ENCODE results near the gene PBLD. TPM values are rescaled to one million over a fixed set of nuclear protein-coding genes. Genes with fewer than 3 reads are reported as not detected.
"Not testable (repeated sequence)": the region's sequence is repeated elsewhere in the genome, so short reads cannot be mapped to it uniquely, and the experiment has no call there.

Gene PBLD
- total RNA-seq, 1 experiment from 2014 or later = 2.3 TPM

GRCh38 chr10:68280758-68281157 is 52.0 kb downstream of the PBLD start:
- DNase-seq (ENCODE audit: low spot score) = no peak

GRCh38 chr10:68278906-68279753 is 53.6 kb downstream of the PBLD start:
- not testable (repeated sequence) for DNase-seq (ENCODE audit: low spot score)

- DNase-seq (ENCODE audit: low spot score) = not testable (repeated sequence)
These were observed 54.9 kb downstream of the PBLD start for GRCh38 chr10:68277814-68278213.

- DNase-seq (ENCODE audit: low spot score) = no peak
These were observed 56.5 kb downstream of the PBLD start for GRCh38 chr10:68276224-68276623.

GRCh38 chr10:68275600-68276126 is 57.1 kb downstream of the PBLD start:
- no peak for DNase-seq (ENCODE audit: low spot score)

GRCh38 chr10:68272833-68273232 is 59.9 kb downstream of the PBLD start:
- no peak for DNase-seq (ENCODE audit: low spot score)

GRCh38 chr10:68271196-68271882 is 61.4 kb downstream of the PBLD start:
- DNase-seq (ENCODE audit: low spot score) = no peak

GRCh38 chr10:68269562-68270290 is 63.0 kb downstream of the PBLD start:
- DNase-seq (ENCODE audit: low spot score) = no peak

GRCh38 chr10:68261132-68261856 is 71.4 kb downstream of the PBLD start:
- no peak for DNase-seq (ENCODE audit: low spot score)

- no peak for DNase-seq (ENCODE audit: low spot score)
These were observed 79.4 kb downstream of the PBLD start for GRCh38 chr10:68253346-68253745.

- DNase-seq (ENCODE audit: low spot score) = no peak
These were observed 80.9 kb downstream of the PBLD start for GRCh38 chr10:68251625-68252495.

GRCh38 chr10:68251151-68251550 is 81.6 kb downstream of the PBLD start:
- no peak for DNase-seq (ENCODE audit: low spot score)

- no peak for DNase-seq (ENCODE audit: low spot score)
These were observed 83.4 kb downstream of the PBLD start for GRCh38 chr10:68249297-68249696.

- DNase-seq (ENCODE audit: low spot score) = no peak
These were observed 84.8 kb downstream of the PBLD start for GRCh38 chr10:68247931-68248330.

GRCh38 chr10:68246397-68246796 is 86.3 kb downstream of the PBLD start:
- not testable (repeated sequence) for DNase-seq (ENCODE audit: low spot score)

GRCh38 chr10:68242051-68242450 is 90.7 kb downstream of the PBLD start:
- no peak for DNase-seq (ENCODE audit: low spot score)

GRCh38 chr10:68239596-68240150 is 93.1 kb downstream of the PBLD start:
- no peak for DNase-seq (ENCODE audit: low spot score)

- no peak for DNase-seq (ENCODE audit: low spot score)
These were observed 93.7 kb downstream of the PBLD start for GRCh38 chr10:68239069-68239468.

- DNase-seq (ENCODE audit: low spot score) = no peak
These were observed 94.4 kb downstream of the PBLD start for GRCh38 chr10:68238371-68238770.

GRCh38 chr10:68237173-68237572 is 95.6 kb downstream of the PBLD start:
- no peak for DNase-seq (ENCODE audit: low spot score)
